Esophagus muscularis mucosa (tissue), 4 donors: ENCODE results near the gene IP6K2.

Experiments used
- EP300 ChIP-seq: sonication (generic); formaldehyde crosslinking; IDR thresholded peaks from one replicate; pipeline ENCODE4 v1.6.1; 2017; ENCODE audit warnings: antibody characterized with exemption
- POLR2A ChIP-seq: fragments of 450-650 bp; IDR thresholded peaks from one replicate; pipeline ENCODE4 v1.6.1; 2017; ENCODE audit warnings: antibody characterized with exemption, moderate library complexity, mild to moderate bottlenecking, low read depth
- TF ChIP-seq, protein P1 (sequence below), 3 experiments: fragments of 200-600 bp in 2 of 3; fragments of 450-650 bp in 1 of 3; sonication (generic) in 2 of 3; IDR thresholded peaks; one replicate each; pipeline ENCODE4 v1.5.1; 2017 to 2019; ENCODE audit warnings: antibody characterized with exemption in 3 of 3, mild to moderate bottlenecking in 2 of 3, moderate library complexity in 1 of 3

DNA sequence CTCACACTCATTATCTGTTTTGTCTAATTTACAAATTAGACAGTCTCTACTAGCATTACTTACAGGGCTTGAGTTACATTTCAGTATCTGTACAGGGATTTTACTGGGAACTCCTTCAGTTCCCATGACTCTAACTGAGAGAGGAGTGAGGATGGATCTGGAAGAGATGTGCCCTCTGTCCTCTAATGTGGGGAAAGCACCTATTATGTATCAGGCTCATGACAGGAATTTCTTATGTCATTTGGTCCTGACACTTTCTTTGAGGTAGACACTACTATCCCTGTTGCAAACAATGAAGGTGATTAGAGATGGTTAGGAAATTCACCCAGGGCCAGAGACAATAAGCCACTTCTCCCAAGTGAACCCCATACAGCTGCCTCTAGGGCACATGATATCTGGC is 20.4 kb downstream of the IP6K2 start:
- TF ChIP-seq, protein P1, sequence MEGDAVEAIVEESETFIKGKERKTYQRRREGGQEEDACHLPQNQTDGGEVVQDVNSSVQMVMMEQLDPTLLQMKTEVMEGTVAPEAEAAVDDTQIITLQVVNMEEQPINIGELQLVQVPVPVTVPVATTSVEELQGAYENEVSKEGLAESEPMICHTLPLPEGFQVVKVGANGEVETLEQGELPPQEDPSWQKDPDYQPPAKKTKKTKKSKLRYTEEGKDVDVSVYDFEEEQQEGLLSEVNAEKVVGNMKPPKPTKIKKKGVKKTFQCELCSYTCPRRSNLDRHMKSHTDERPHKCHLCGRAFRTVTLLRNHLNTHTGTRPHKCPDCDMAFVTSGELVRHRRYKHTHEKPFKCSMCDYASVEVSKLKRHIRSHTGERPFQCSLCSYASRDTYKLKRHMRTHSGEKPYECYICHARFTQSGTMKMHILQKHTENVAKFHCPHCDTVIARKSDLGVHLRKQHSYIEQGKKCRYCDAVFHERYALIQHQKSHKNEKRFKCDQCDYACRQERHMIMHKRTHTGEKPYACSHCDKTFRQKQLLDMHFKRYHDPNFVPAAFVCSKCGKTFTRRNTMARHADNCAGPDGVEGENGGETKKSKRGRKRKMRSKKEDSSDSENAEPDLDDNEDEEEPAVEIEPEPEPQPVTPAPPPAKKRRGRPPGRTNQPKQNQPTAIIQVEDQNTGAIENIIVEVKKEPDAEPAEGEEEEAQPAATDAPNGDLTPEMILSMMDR (IDR thresholded peaks at IDR 0.05), result no peak
- TF ChIP-seq POLR2A, result no peak
- TF ChIP-seq EP300, result no peak
